CD14-positive monocyte (primary cell): ENCODE measurements around the gene ARHGAP15. TPM values are rescaled to one million over a fixed set of nuclear protein-coding genes. Genes with fewer than 3 reads are reported as not detected.

Experiments used
- DNase-seq, 3 donors: peaks; one replicate each; pipeline ENCODE4 v3.0.0-alpha.2; 2011 to 2022
- H2AFZ ChIP-seq: 2 replicates; pipeline ENCODE4 v1.6.0; 2012; ENCODE audit warnings: mild to moderate bottlenecking, low read depth, low read length, inconsistent platforms; ENCODE audit not compliant: insufficient read depth, poor library complexity, severe bottlenecking
- H3K27ac ChIP-seq, 2 donors: 1 replicate in 1 of 2; 2 replicates in 1 of 2; pipeline ENCODE4 v1.5.1; 2012 to 2013; ENCODE audit warnings: low read length in 2 of 2, control low read depth in 1 of 2, inconsistent platforms in 1 of 2, low read depth in 1 of 2, mild to moderate bottlenecking in 1 of 2
- H3K27me3 ChIP-seq, 2 donors: one replicate each; pipeline versions ENCODE4 v1.6.0 to v1.6.1; 2011 to 2013; ENCODE audit warnings: low read length in 2 of 2; ENCODE audit not compliant: control insufficient read depth in 2 of 2, insufficient read depth in 2 of 2
- H3K36me3 ChIP-seq, 2 donors: replicated peaks in 1 of 2; 1 replicate in 1 of 2; 2 replicates in 1 of 2; pipeline versions ENCODE4 v1.5.1 to v1.6.1; 2012 to 2013; ENCODE audit warnings: low read length in 2 of 2, control low read depth in 1 of 2, inconsistent platforms in 1 of 2, mild to moderate bottlenecking in 1 of 2; ENCODE audit not compliant: insufficient read depth in 2 of 2, control insufficient read depth in 1 of 2
- H3K4me1 ChIP-seq, 2 donors: 1 replicate in 1 of 2; 2 replicates in 1 of 2; pipeline versions ENCODE4 v1.5.1 to v1.6.1; 2012 to 2013; ENCODE audit warnings: low read length in 2 of 2, control low read depth in 1 of 2, inconsistent platforms in 1 of 2, mild to moderate bottlenecking in 1 of 2, moderate library complexity in 1 of 2; ENCODE audit not compliant: insufficient read depth in 2 of 2, control insufficient read depth in 1 of 2
- H3K4me2 ChIP-seq: replicated peaks from 2 replicates; pipeline ENCODE3; 2012; ENCODE audit warnings: low read length, moderate library complexity, mild to moderate bottlenecking; ENCODE audit not compliant: poor library complexity, severe bottlenecking; ENCODE audit errors: extremely low read depth
- H3K4me3 ChIP-seq, 3 experiments: fragments of 200-600 bp in 1 of 3; sonication (generic) in 1 of 3; replicated peaks in 1 of 3; 1 replicate in 2 of 3; 2 replicates in 1 of 3; pipeline ENCODE4 v1.5.1; 2011 to 2013; ENCODE audit warnings: low read length in 3 of 3, mild to moderate bottlenecking in 3 of 3, control low read depth in 2 of 3, low read depth in 2 of 3, inconsistent platforms in 1 of 3, moderate library complexity in 1 of 3
- H3K79me2 ChIP-seq: 2 replicates; pipeline ENCODE4 v1.6.0; 2012; ENCODE audit warnings: mild to moderate bottlenecking, control low read depth, inconsistent platforms, low read length, moderate library complexity; ENCODE audit not compliant: insufficient read depth
- H3K9ac ChIP-seq: 2 replicates; pipeline ENCODE4 v1.6.0; 2017; ENCODE audit warnings: low read length, mild to moderate bottlenecking; ENCODE audit not compliant: insufficient read depth, poor library complexity, severe bottlenecking
- H3K9me3 ChIP-seq, 2 donors: replicated peaks in 1 of 2; 1 replicate in 1 of 2; 2 replicates in 1 of 2; pipeline versions ENCODE4 v1.5.1 to v1.6.1; 2012 to 2013; ENCODE audit warnings: low read length in 2 of 2, control low read depth in 1 of 2; ENCODE audit not compliant: control insufficient read depth in 1 of 2, insufficient read depth in 1 of 2
- H4K20me1 ChIP-seq: 2 replicates; pipeline ENCODE4 v1.6.0; 2012; ENCODE audit warnings: mild to moderate bottlenecking, low read length, control low read depth, moderate library complexity; ENCODE audit not compliant: insufficient read depth
- H3K27ac Mint-ChIP-seq, 7 donors: one replicate each; pipeline ENCODE4 v1.8.0; 2020; ENCODE audit warnings: mild to moderate bottlenecking in 7 of 7, mixed read lengths in 7 of 7, moderate library complexity in 6 of 7, inconsistent platforms in 2 of 7
- H3K27me3 Mint-ChIP-seq, 3 donors: one replicate each; pipeline ENCODE4 v1.8.0; 2021 to 2022; ENCODE audit warnings: low read depth in 3 of 3, mild to moderate bottlenecking in 3 of 3, mixed read lengths in 3 of 3, moderate library complexity in 3 of 3, inconsistent platforms in 1 of 3
- H3K36me3 Mint-ChIP-seq, 2 donors: one replicate each; pipeline ENCODE4 v1.8.0; 2020; ENCODE audit warnings: mixed read lengths in 2 of 2, inconsistent platforms in 1 of 2, mild to moderate bottlenecking in 1 of 2
- H3K4me1 Mint-ChIP-seq: one replicate; pipeline ENCODE4 v1.8.0; 2020; ENCODE audit warnings: mild to moderate bottlenecking, mixed read lengths
- H3K4me3 Mint-ChIP-seq, 2 donors: one replicate each; pipeline ENCODE4 v1.8.0; 2020; ENCODE audit warnings: mild to moderate bottlenecking in 2 of 2, mixed read lengths in 2 of 2, moderate library complexity in 1 of 2
- H3K9me3 Mint-ChIP-seq, 7 donors: one replicate each; pipeline ENCODE4 v1.8.0; 2020 to 2022; ENCODE audit warnings: mixed read lengths in 7 of 7, mild to moderate bottlenecking in 6 of 7, moderate library complexity in 6 of 7, inconsistent platforms in 2 of 7
- WGBS: methylation state at CpG from one replicate; pipeline ENCODE4 v1.1.5; 2013; ENCODE audit warnings: missing lambda C conversion rate; ENCODE audit not compliant: insufficient coverage; 5-methylcytosine and 5-hydroxymethylcytosine counted together
- intact Hi-C, 2 donors: fragments of 100-400 bp; cut with micrococcal nuclease; formaldehyde crosslinking; loops; one replicate each; pipeline versions ENCODE4 v1.15.0 to v1.15.1; 2023
- polyA plus RNA-seq, 3 donors: library from polyadenylated mRNA; depleted of rRNA in 1 of 3; unstranded in 2 of 3; stranded (reverse) in 1 of 3; fragments of 300-500 nt in 2 of 3; fragments of >200 nt in 1 of 3; fragmentation: Illumina TruSeq in 2 of 3; gene quantifications; 1 replicate in 2 of 3; 2 replicates in 1 of 3; pipeline ENCODE4 v1.2.3, GENCODE V29; 2012 to 2021
- TF ChIP-seq, protein P1 (sequence below): fragments of 200-600 bp; IDR thresholded peaks from one replicate; pipeline ENCODE4 v1.8.0; 2022; ENCODE audit warnings: antibody characterized with exemption, mild to moderate bottlenecking

Gene ARHGAP15
- polyA plus RNA-seq, 3 donors = 35.4 to 50.9 (median 50.7) TPM

DNA sequence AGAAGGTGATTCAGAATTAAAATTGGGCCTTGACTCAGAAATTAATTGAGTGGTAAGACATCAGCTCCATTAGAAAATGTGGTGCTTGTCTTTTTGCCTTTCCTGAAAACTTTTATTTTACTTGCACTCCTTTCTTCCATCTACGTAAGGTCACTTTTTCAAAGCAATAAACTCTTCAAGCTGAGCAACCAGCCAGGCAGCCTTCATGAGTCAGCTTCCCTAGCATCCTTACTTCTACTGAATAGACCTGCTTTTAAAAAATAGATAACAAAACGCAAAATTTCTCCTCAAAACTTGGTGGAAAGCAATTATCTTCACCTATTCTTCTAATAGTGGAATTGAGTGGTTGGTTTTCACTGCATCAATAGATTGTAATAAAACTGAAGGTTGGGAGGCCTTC is 504.2 kb downstream of the ARHGAP15 start:
- Histone ChIP-seq H3K4me3 (no peak overlapping the region), H3K9me3 (peaks cover 6 to 11% of the 10 kb centered on the region in 2 donors), H3K4me2 (no peak overlapping the region), H2AFZ (no peak overlapping the region), H3K27ac (no peak overlapping the region), H3K36me3 (peaks cover 5 to 56% of the 10 kb centered on the region in 2 donors), H3K27me3 (no peaks in the 10 kb centered on the region), H3K9ac (no peak overlapping the region), H3K79me2 (no peaks in the 10 kb centered on the region), H3K4me1 (no peaks in the 10 kb centered on the region), H4K20me1 (no peaks in the 10 kb centered on the region)
- no peaks in the 10 kb centered on the region for H3K27me3 Mint-ChIP-seq
- peaks cover 5 to 19% (median 15%) of the 10 kb centered on the region in 7 donors for H3K9me3 Mint-ChIP-seq
- WGBS = no CpG with 5 or more reads among the region's 2 CpGs
- peaks cover 45 to 61% of the 10 kb centered on the region in 2 donors for H3K36me3 Mint-ChIP-seq
- no peaks in the 10 kb centered on the region for H3K4me1 Mint-ChIP-seq
- no peak for DNase-seq
- no peak overlapping the region for H3K27ac Mint-ChIP-seq
- no peak overlapping the region for H3K4me3 Mint-ChIP-seq
- intact Hi-C loops = no loop called here
- TF ChIP-seq, protein P1, sequence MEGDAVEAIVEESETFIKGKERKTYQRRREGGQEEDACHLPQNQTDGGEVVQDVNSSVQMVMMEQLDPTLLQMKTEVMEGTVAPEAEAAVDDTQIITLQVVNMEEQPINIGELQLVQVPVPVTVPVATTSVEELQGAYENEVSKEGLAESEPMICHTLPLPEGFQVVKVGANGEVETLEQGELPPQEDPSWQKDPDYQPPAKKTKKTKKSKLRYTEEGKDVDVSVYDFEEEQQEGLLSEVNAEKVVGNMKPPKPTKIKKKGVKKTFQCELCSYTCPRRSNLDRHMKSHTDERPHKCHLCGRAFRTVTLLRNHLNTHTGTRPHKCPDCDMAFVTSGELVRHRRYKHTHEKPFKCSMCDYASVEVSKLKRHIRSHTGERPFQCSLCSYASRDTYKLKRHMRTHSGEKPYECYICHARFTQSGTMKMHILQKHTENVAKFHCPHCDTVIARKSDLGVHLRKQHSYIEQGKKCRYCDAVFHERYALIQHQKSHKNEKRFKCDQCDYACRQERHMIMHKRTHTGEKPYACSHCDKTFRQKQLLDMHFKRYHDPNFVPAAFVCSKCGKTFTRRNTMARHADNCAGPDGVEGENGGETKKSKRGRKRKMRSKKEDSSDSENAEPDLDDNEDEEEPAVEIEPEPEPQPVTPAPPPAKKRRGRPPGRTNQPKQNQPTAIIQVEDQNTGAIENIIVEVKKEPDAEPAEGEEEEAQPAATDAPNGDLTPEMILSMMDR = no peak

DNA sequence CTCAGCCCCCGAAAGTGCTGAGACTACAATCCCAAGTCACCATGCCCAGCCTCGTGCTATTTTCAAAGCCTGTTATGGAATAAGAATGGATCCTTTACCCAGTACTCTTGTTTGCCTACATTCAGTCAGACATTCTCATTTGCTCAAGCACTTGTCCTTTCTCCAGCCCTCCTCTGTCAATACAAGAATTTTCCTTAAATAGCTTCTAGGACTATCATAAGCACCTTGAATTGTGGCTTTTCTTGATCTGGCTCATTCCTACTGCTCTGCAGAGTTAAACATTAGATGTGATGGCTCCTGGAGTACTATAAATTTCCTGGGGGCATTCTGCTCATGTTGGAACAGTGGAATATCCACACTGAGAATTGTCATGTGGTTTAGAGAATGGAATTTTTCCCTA is 506.1 kb downstream of the ARHGAP15 start:
- Histone ChIP-seq H3K36me3 (peaks cover 5 to 52% of the 10 kb centered on the region in 2 donors), H3K27ac (no peak overlapping the region), H3K4me3 (no peak overlapping the region), H3K79me2 (no peaks in the 10 kb centered on the region), H4K20me1 (no peaks in the 10 kb centered on the region), H3K27me3 (no peaks in the 10 kb centered on the region), H2AFZ (no peak overlapping the region), H3K9ac (no peak overlapping the region), H3K4me2 (no peak overlapping the region), H3K4me1 (no peaks in the 10 kb centered on the region), H3K9me3 (peaks cover 6 to 11% of the 10 kb centered on the region in 2 donors)
- Mint-ChIP-seq H3K4me1 (no peaks in the 10 kb centered on the region), H3K27ac (no peak overlapping the region), H3K27me3 (no peaks in the 10 kb centered on the region), H3K36me3 (peaks cover 43 to 58% of the 10 kb centered on the region in 2 donors), H3K4me3 (no peak overlapping the region), H3K9me3 (peaks cover 5 to 19% (median 15%) of the 10 kb centered on the region in 7 donors)
- 100% methylated on average over 1 of the region's 2 CpGs for WGBS
- intact Hi-C loops = no loop called here
- no peak for DNase-seq
- TF ChIP-seq, protein P1 = no peak
